ENCODE measurements around the gene GRK7. TPM values are rescaled to one million over a fixed set of nuclear protein-coding genes. Genes with fewer than 3 reads are reported as not detected.

Gene GRK7
- total and polyA plus RNA-seq, 9 of the 15 experiments (the other 6 are each of a cell fraction or from before 2014, with no cell fraction given) = 0.01 to 0.08 (median 0.04) TPM; not detected in 3

- TF ChIP-seq ZBTB7A (IDR thresholded peaks at IDR 0.05; ENCODE audit: borderline replicate concordance, control insufficient read depth, low read depth, low read length) (no peak), CHCHD3 (CRISPR knock-in tag; IDR thresholded peaks at IDR 0.05) (no peak), JUN (IDR thresholded peaks at IDR 0.05; ENCODE audit: borderline replicate concordance, low read depth, low read length) (no peak), JUN (CRISPR knock-in tag; IDR thresholded peaks at IDR 0.05; ENCODE audit: borderline replicate concordance) (0 out of 2 replicates have a peak, but pooled peaks have one; percentile 70), SIRT6 (IDR thresholded peaks at IDR 0.05; ENCODE audit: low read depth, low read length) (no peak), KDM2B (CRISPR knock-in tag; IDR thresholded peaks at IDR 0.05) (no peak), ELF4 (CRISPR knock-in tag; IDR thresholded peaks at IDR 0.05) (peak; percentile 46; the same call in 1 of the 2 replicates), BRF1 (IDR thresholded peaks at IDR 0.05; ENCODE audit: borderline replicate concordance, extremely low read depth, insufficient read length) (no peak), MBD2 (IDR thresholded peaks at IDR 0.05; ENCODE audit: borderline replicate concordance, low read depth) (no peak), DNMT1 (IDR thresholded peaks at IDR 0.05) (0 out of 2 replicates have a peak, but pooled peaks have one; percentile 19), FOXK2 (conservative IDR thresholded peaks at IDR 0.05 in 1 of 2, IDR thresholded peaks at IDR 0.05 in 1 of 2; ENCODE audit: low read depth in 2 of 2) (peak in 1 of 2 experiments; percentile 59; a peak in 1 of 4 replicates), THAP7 (CRISPR knock-in tag; IDR thresholded peaks at IDR 0.05) (no peak), MLLT1 (IDR thresholded peaks at IDR 0.05) (peak in 1 of 2 experiments; percentile 15; a peak in 1 of 4 replicates), TEAD1 (CRISPR knock-in tag; IDR thresholded peaks at IDR 0.05) (peak in 1 of 2 experiments; percentile 50; a peak in 1 of 4 replicates), ZNF609 (CRISPR knock-in tag; IDR thresholded peaks at IDR 0.05; ENCODE audit: borderline replicate concordance) (0 out of 2 replicates have a peak, but pooled peaks have one; percentile 15), CEBPG (CRISPR knock-in tag; IDR thresholded peaks at IDR 0.05) (0 out of 2 replicates have a peak, but pooled peaks have one; percentile 15), CEBPG (tag; conservative IDR thresholded peaks at IDR 0.05 in 1 of 2, IDR thresholded peaks at IDR 0.05 in 1 of 2) (no peak), NUFIP1 (IDR thresholded peaks at IDR 0.05; ENCODE audit: partially characterized antibody) (peak; percentile 61)
These were observed 41.2 kb downstream of the GRK7 start (continued) for GRCh38 chr3:141804447-141804777.

Data from K562 (cell line).